ENCODE data around the gene ELSPBP1.

ELSPBP1 gene

GRCh38 chr19:48036765-48037164 lies 42.3 kb downstream of the ELSPBP1 start:
- H3K9ac ChIP-seq (ENCODE audit: low read depth in 1 of 2, low read length in 2 of 2) = no peak overlapping the region
- H3K27me3 ChIP-seq (ENCODE audit: control insufficient read depth in 1 of 2, insufficient read depth in 2 of 2, low read length in 2 of 2) = no peaks in the 10 kb centered on the region

GRCh38 chr19:48041877-48042580 lies 47.6 kb downstream of the ELSPBP1 start:
- peaks cover 0 to under 1% of the 10 kb centered on the region in 2 donors for H3K9me3 ChIP-seq (ENCODE audit: control insufficient read depth in 1 of 2, low read length in 2 of 2)
- no peaks in the 10 kb centered on the region for H3K36me3 ChIP-seq (ENCODE audit: control insufficient read depth in 1 of 2, insufficient read depth in 2 of 2, low read length in 2 of 2)

More at GRCh38 chr19:48036765-48037164, 42.3 kb downstream of the ELSPBP1 start:
- no peaks in the 10 kb centered on the region for H3K4me1 ChIP-seq (ENCODE audit: control insufficient read depth in 1 of 2, insufficient read depth in 2 of 2, low read length in 2 of 2)
- no peak overlapping the region for H3K27ac ChIP-seq (ENCODE audit: low read depth, low read length)
- peaks cover 0 to 7% of the 10 kb centered on the region in 2 donors for H3K9me3 ChIP-seq (ENCODE audit: control insufficient read depth in 1 of 2, low read length in 2 of 2)
- H3K36me3 ChIP-seq (ENCODE audit: control insufficient read depth in 1 of 2, insufficient read depth in 2 of 2, low read length in 2 of 2) = no peaks in the 10 kb centered on the region
- H3K4me3 ChIP-seq (ENCODE audit: low read depth in 1 of 2, low read length in 2 of 2) = no peak overlapping the region

GRCh38 chr19:48043675-48044258 lies 49.3 kb downstream of the ELSPBP1 start, which contains the start of gene CABP5:
CABP5 (minus strand) TSS chr19:48044079; CDS start chr19:48043922, 157 bp downstream.
- Histone ChIP-seq H3K36me3 (ENCODE audit: control insufficient read depth in 1 of 2, insufficient read depth in 2 of 2, low read length in 2 of 2) (no peaks in the 10 kb centered on the region), H3K4me1 (ENCODE audit: control insufficient read depth in 1 of 2, insufficient read depth in 2 of 2, low read length in 2 of 2) (no peaks in the 10 kb centered on the region), H3K27ac (ENCODE audit: low read depth, low read length) (no peak within 1 kb of the TSS), H3K9ac (ENCODE audit: low read depth in 1 of 2, low read length in 2 of 2) (no peak within 1 kb of the TSS), H3K9me3 (ENCODE audit: control insufficient read depth in 1 of 2, low read length in 2 of 2) (no peaks in the 10 kb centered on the region), H3K27me3 (ENCODE audit: control insufficient read depth in 1 of 2, insufficient read depth in 2 of 2, low read length in 2 of 2) (no peaks in the 10 kb centered on the region), H3K4me3 (ENCODE audit: low read depth in 1 of 2, low read length in 2 of 2) (no peak within 1 kb of the TSS)

More at GRCh38 chr19:48041877-48042580, 47.6 kb downstream of the ELSPBP1 start:
- no peak overlapping the region for H3K4me3 ChIP-seq (ENCODE audit: low read depth in 1 of 2, low read length in 2 of 2)
- no peak overlapping the region for H3K9ac ChIP-seq (ENCODE audit: low read depth in 1 of 2, low read length in 2 of 2)
- H3K27me3 ChIP-seq (ENCODE audit: control insufficient read depth in 1 of 2, insufficient read depth in 2 of 2, low read length in 2 of 2) = no peaks in the 10 kb centered on the region
- no peak overlapping the region for H3K27ac ChIP-seq (ENCODE audit: low read depth, low read length)
- no peaks in the 10 kb centered on the region for H3K4me1 ChIP-seq (ENCODE audit: control insufficient read depth in 1 of 2, insufficient read depth in 2 of 2, low read length in 2 of 2)

- no peaks in the 10 kb centered on the region for H3K36me3 ChIP-seq (ENCODE audit: control insufficient read depth in 1 of 2, insufficient read depth in 2 of 2, low read length in 2 of 2)
Observed at GRCh38 chr19:48044561-48044960, 50.1 kb downstream of the ELSPBP1 start.

GRCh38 chr19:48051335-48052033 lies 57.1 kb downstream of the ELSPBP1 start:
- Histone ChIP-seq H3K9ac (ENCODE audit: low read depth in 1 of 2, low read length in 2 of 2) (no peak overlapping the region), H3K4me1 (ENCODE audit: control insufficient read depth in 1 of 2, insufficient read depth in 2 of 2, low read length in 2 of 2) (no peaks in the 10 kb centered on the region), H3K9me3 (ENCODE audit: control insufficient read depth in 1 of 2, low read length in 2 of 2) (no peaks in the 10 kb centered on the region), H3K4me3 (ENCODE audit: low read depth in 1 of 2, low read length in 2 of 2) (no peak overlapping the region), H3K36me3 (ENCODE audit: control insufficient read depth in 1 of 2, insufficient read depth in 2 of 2, low read length in 2 of 2) (no peaks in the 10 kb centered on the region), H3K27ac (ENCODE audit: low read depth, low read length) (no peak overlapping the region), H3K27me3 (ENCODE audit: control insufficient read depth in 1 of 2, insufficient read depth in 2 of 2, low read length in 2 of 2) (no peaks in the 10 kb centered on the region)

More at GRCh38 chr19:48044561-48044960, 50.1 kb downstream of the ELSPBP1 start:
- no peak overlapping the region for H3K27ac ChIP-seq (ENCODE audit: low read depth, low read length)
- H3K27me3 ChIP-seq (ENCODE audit: control insufficient read depth in 1 of 2, insufficient read depth in 2 of 2, low read length in 2 of 2) = no peaks in the 10 kb centered on the region
- H3K4me3 ChIP-seq (ENCODE audit: low read depth in 1 of 2, low read length in 2 of 2) = no peak overlapping the region
- no peaks in the 10 kb centered on the region for H3K9me3 ChIP-seq (ENCODE audit: control insufficient read depth in 1 of 2, low read length in 2 of 2)
- H3K4me1 ChIP-seq (ENCODE audit: control insufficient read depth in 1 of 2, insufficient read depth in 2 of 2, low read length in 2 of 2) = no peaks in the 10 kb centered on the region
- H3K9ac ChIP-seq (ENCODE audit: low read depth in 1 of 2, low read length in 2 of 2) = no peak overlapping the region

- Histone ChIP-seq H3K36me3 (ENCODE audit: control insufficient read depth in 1 of 2, insufficient read depth in 2 of 2, low read length in 2 of 2) (no peaks in the 10 kb centered on the region), H3K9ac (ENCODE audit: low read depth in 1 of 2, low read length in 2 of 2) (no peak overlapping the region), H3K4me3 (ENCODE audit: low read depth in 1 of 2, low read length in 2 of 2) (no peak overlapping the region), H3K9me3 (ENCODE audit: control insufficient read depth in 1 of 2, low read length in 2 of 2) (no peaks in the 10 kb centered on the region), H3K27ac (ENCODE audit: low read depth, low read length) (no peak overlapping the region), H3K27me3 (ENCODE audit: control insufficient read depth in 1 of 2, insufficient read depth in 2 of 2, low read length in 2 of 2) (no peaks in the 10 kb centered on the region), H3K4me1 (ENCODE audit: control insufficient read depth in 1 of 2, insufficient read depth in 2 of 2, low read length in 2 of 2) (no peaks in the 10 kb centered on the region)
Observed at GRCh38 chr19:48053076-48053475, 58.6 kb downstream of the ELSPBP1 start.

- H3K9ac ChIP-seq (ENCODE audit: low read depth in 1 of 2, low read length in 2 of 2) = no peak overlapping the region
- no peaks in the 10 kb centered on the region for H3K36me3 ChIP-seq (ENCODE audit: control insufficient read depth in 1 of 2, insufficient read depth in 2 of 2, low read length in 2 of 2)
- no peak overlapping the region for H3K27ac ChIP-seq (ENCODE audit: low read depth, low read length)
- H3K4me3 ChIP-seq (ENCODE audit: low read depth in 1 of 2, low read length in 2 of 2) = no peak overlapping the region
- H3K9me3 ChIP-seq (ENCODE audit: control insufficient read depth in 1 of 2, low read length in 2 of 2) = no peaks in the 10 kb centered on the region
- no peaks in the 10 kb centered on the region for H3K27me3 ChIP-seq (ENCODE audit: control insufficient read depth in 1 of 2, insufficient read depth in 2 of 2, low read length in 2 of 2)
- H3K4me1 ChIP-seq (ENCODE audit: control insufficient read depth in 1 of 2, insufficient read depth in 2 of 2, low read length in 2 of 2) = no peaks in the 10 kb centered on the region
Observed at GRCh38 chr19:48053856-48054255, 59.4 kb downstream of the ELSPBP1 start.

GRCh38 chr19:48059331-48059730 lies 64.9 kb downstream of the ELSPBP1 start:
- Histone ChIP-seq H3K4me1 (ENCODE audit: control insufficient read depth in 1 of 2, insufficient read depth in 2 of 2, low read length in 2 of 2) (no peaks in the 10 kb centered on the region), H3K9me3 (ENCODE audit: control insufficient read depth in 1 of 2, low read length in 2 of 2) (no peaks in the 10 kb centered on the region), H3K9ac (ENCODE audit: low read depth in 1 of 2, low read length in 2 of 2) (no peak overlapping the region), H3K36me3 (ENCODE audit: control insufficient read depth in 1 of 2, insufficient read depth in 2 of 2, low read length in 2 of 2) (no peaks in the 10 kb centered on the region), H3K27me3 (ENCODE audit: control insufficient read depth in 1 of 2, insufficient read depth in 2 of 2, low read length in 2 of 2) (no peaks in the 10 kb centered on the region), H3K4me3 (ENCODE audit: low read depth in 1 of 2, low read length in 2 of 2) (no peak overlapping the region), H3K27ac (ENCODE audit: low read depth, low read length) (no peak overlapping the region)

GRCh38 chr19:48060381-48060780 lies 65.9 kb downstream of the ELSPBP1 start:
- H3K9me3 ChIP-seq (ENCODE audit: control insufficient read depth in 1 of 2, low read length in 2 of 2) = no peaks in the 10 kb centered on the region
- no peak overlapping the region for H3K4me3 ChIP-seq (ENCODE audit: low read depth in 1 of 2, low read length in 2 of 2)
- no peak overlapping the region for H3K9ac ChIP-seq (ENCODE audit: low read depth in 1 of 2, low read length in 2 of 2)
- no peaks in the 10 kb centered on the region for H3K4me1 ChIP-seq (ENCODE audit: control insufficient read depth in 1 of 2, insufficient read depth in 2 of 2, low read length in 2 of 2)
- H3K36me3 ChIP-seq (ENCODE audit: control insufficient read depth in 1 of 2, insufficient read depth in 2 of 2, low read length in 2 of 2) = no peaks in the 10 kb centered on the region
- no peaks in the 10 kb centered on the region for H3K27me3 ChIP-seq (ENCODE audit: control insufficient read depth in 1 of 2, insufficient read depth in 2 of 2, low read length in 2 of 2)
- H3K27ac ChIP-seq (ENCODE audit: low read depth, low read length) = no peak overlapping the region

All from duodenal mucosa (tissue), 2 donors.